Keratinocyte (primary cell): ENCODE data around the gene LTN1.

Experiments
- CTCF ChIP-seq, 3 experiments: IDR thresholded peaks in 1 of 3; conservative IDR thresholded peaks in 1 of 3; optimal IDR thresholded peaks in 1 of 3; 2 replicates in 2 of 3; 3 replicates in 1 of 3; pipeline versions ENCODE3 to v1.5.1; 2011; ENCODE audit warnings: low read length in 3 of 3, mild to moderate bottlenecking in 3 of 3, moderate library complexity in 2 of 3, control low read depth in 1 of 3, inconsistent platforms in 1 of 3; ENCODE audit not compliant: insufficient read depth in 2 of 3; ENCODE audit errors: extremely low read depth in 1 of 3
- EZH2 ChIP-seq: IDR thresholded peaks from one replicate; pipeline ENCODE4 v1.6.1; 2012; ENCODE audit warnings: inconsistent platforms, mild to moderate bottlenecking, low read length, moderate library complexity

- TF ChIP-seq CTCF (optimal IDR thresholded peaks at IDR 0.05 in 1 of 3, IDR thresholded peaks at IDR 0.05 in 1 of 3, conservative IDR thresholded peaks at IDR 0.05 in 1 of 3; ENCODE audit: extremely low read depth in 1 of 3, insufficient read depth in 2 of 3, low read length in 3 of 3) (no peak), EZH2 (no peak)
Observed at GRCh38 chr21:29018540-29018939, 25.9 kb upstream of the LTN1 start.
